GM19043 (cell line): ENCODE results near the gene IBTK.
"Not testable (repeated sequence)": the region's sequence is repeated elsewhere in the genome, so short reads cannot be mapped to it uniquely, and the experiment has no call there.

Source experiments
- ATAC-seq: cut with Tn5 transposase; IDR thresholded peaks from one replicate; pipeline ENCODE4 v1.9.1; 2021; ENCODE audit warnings: low read depth; ENCODE audit not compliant: unreplicated experiment

The IBTK gene

DNA sequence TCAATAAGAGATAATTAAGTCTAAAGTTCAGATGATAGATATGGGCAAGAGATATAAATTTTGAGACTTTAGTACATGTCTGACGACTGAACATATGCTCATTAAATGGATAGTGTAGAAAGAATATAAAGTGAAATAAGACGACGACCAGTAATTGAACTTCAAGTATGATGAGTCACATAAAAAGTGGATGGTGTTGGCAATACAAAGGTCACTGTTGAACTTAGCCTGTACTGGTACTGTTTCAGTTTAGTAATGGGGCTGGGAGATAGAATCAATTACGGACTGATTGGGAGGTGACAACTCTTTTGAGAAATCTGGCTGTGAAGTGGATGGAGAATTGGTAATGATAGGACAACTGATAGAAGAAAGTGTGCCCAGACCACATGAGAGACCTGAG lies 68.1 kb downstream of the IBTK start:
- no peak for ATAC-seq

DNA sequence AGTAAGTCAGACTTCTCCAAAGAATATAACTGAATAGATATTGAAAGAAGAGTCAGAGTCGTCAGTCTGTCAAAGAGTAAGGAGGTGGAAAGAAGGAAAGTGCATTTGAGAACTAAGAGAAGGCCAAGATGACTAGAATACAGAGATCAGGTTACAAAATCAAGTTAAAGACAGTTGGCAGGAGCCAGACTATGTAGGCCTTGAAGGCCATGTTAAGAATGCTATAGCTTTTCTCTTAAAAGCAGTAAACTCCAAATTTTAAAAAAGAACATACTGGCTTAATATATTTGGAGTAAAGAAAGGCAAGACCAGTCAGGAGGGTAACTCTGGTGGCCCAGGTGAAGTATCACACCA lies 68.8 kb downstream of the IBTK start:
- ATAC-seq = no peak

DNA sequence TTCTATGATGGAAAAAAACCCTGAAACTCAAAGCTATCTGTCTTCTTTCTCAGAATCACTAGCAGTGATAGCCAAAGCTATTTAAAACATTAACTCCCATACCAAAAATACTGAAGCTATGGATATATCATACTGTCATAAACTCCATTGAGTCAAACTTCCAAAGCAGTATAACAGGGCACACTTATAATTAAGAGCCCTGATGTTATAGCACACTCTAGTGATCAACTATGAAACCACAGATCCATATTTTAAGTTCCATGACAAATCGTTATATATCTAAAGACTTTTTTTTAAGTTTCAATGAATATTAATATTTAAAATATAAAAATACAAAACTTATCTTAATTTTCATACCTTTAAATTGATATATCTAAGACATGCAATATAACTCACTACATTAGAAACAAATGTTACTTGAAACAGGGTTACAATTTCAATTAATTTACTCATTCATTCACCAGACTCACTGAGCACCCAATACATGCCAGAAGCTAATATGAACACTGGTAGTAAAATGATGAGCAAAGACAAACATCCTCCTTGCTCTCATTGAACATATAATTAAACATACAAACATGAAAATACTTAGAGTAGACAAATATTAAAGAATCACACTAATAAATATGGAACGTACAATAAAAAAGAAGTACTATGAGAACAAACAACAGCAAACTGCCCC lies 69.3 kb downstream of the IBTK start:
- no peak for ATAC-seq

DNA sequence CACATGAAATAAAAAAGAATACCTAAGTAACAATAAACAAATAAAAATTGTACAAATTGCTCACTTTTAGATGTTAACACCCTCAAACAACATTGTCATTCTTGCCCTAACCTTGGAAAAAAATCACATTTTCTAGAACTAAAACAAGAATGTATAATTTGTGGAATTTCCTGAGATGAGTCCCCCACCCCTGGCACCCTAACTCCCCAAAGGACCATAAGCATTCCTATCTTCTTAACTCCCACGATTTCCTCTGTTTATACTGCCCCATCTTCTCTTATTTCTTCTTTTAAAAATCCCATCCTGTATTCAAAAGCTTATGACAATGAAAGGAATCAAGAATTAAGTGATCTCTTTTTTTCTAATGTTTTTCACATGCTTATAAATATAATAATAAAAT lies 70.9 kb downstream of the IBTK start:
- ATAC-seq = no peak

DNA sequence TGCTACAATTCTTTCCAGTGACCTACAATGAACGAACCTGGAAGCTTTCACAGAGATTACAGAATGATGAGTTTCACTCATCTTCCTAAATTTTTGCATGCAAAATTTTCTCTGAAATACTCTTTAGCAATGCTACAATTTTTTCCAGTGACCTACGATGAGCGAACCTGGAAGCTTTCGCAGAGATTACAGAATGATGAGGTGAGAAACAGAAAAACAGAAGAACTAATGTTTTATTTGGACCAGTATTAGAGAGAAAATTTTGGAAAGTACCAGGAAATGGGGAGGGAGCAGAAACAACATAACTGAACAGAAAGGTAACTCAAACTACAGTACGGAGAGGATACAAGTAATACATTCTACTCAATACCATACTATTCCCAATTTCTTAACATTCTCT lies 75.0 kb downstream of the IBTK start:
- ATAC-seq = no peak

DNA sequence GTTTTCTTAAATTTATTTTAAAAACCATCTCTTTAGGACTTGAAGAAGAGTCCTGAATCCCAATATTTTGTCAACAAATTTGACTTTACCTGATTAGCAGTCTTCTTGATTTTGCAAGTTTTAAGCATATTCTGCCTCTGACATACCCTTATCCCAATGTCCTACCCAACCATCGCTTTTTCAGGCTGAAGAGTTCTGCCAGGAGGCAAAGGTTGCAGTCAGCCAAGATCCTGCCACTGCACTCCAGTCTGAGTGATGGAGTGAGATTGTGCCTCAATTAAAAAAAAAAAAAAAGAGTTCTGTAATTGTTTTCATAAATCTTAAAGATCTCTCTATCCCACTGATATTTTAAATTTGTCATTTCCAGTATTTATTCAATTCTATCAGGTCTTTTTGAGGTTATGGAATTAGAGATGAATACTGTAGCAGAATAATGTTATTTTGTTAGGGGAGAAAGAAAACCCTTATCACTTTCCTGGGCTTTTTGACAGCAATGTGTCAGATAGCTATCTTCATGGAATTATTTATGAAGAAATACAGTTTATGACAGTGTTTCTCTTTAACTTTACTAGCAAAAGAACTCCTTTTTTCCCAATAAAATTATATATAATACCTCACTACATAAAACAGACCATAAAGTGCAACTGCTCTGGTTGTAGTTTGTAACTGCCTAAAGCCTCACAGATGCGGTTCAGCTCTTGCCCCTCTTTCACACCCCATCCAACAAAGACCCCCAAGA lies 78.2 kb downstream of the IBTK start:
- no peak for ATAC-seq

DNA sequence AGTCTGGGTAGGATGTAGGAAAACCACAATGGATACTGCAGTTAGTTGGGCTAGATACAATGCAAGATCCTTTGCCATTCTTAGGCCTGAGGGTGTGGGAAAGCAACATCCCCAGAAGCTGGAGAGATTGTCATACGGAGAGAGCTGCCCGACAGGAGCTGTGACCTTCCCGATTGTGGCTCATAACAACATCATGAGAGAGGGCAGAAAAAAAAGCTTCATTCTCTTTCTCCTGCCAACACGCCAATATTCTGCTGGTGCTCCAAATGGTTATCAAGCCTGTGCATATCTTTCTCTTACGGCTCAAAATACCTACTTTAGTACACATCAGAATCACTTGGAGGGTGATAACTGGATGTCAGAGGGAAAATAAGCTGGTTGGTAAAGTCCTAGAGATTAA lies 81.1 kb downstream of the IBTK start:
- ATAC-seq = no peak

DNA sequence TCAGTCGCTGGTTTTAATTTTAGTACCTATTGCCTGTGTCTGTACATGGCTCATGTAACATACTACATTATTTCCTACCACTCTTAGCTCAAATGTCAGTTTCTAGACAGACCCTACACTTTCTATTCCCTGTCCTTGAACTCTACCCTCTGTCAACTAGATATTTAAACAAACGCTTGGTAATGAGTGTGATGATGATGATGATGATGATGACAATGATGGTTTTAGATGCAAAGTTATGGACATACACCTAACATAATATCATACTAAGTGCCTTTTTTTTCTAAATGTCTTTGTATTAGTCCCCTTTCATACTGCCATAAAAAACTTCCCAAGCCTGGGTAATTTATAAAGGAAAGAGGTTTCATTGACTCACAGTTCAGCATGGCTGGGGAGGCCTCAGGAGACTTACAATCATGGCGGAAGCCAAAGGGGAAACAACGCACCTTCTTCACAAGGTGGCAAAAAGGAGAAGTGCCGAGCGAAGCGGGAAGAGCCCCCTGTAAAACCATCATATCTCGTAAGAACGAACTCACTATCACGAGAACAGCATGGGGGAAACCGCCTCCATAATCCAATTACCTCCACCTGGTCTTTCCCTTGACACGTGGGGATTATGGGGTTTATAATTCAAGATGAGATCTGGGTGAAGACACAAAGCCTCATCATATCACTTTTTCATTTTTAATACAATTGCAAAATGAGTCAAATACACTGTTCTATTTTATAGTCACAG lies 87.1 kb downstream of the IBTK start:
- ATAC-seq = no peak

DNA sequence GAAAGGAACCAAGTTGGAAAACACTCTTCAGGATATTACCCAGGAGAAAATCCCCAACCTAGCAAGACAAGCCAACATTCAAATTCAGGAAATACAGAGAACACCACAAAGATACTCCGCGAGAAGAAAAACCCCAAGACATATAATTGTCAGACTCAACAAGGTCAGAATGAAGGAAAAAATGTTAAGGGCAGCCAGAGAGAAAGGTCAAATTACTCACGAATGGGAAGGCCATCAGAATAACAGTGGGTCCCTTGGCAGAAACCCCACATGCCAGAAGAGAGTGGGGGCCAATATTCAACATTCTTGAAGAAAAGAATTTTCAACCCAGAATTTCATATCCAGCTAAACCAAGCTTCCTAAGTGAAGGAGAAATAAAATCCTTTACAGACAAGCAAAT lies 94.8 kb downstream of the IBTK start:
- not testable (repeated sequence) for ATAC-seq

DNA sequence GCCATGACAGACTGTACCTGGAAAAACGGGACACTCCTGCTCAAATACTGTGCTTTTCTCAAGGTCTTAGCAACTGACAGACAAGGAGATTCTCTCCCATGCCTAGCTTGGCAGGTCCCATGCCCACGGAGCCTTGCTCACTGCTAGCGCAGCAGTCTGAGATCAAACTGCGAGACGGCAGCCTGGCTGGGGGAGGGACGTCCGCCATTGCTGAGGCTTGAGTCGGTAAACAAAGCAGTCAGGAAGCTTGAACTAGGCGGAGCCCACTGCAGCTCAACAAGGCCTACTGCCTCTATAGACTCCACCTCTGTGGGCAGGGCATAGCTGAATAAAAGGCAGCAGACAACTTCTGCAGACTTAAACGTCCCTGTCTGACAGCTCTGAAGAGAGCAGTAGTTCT lies 96.4 kb downstream of the IBTK start:
- ATAC-seq = not testable (repeated sequence)

DNA sequence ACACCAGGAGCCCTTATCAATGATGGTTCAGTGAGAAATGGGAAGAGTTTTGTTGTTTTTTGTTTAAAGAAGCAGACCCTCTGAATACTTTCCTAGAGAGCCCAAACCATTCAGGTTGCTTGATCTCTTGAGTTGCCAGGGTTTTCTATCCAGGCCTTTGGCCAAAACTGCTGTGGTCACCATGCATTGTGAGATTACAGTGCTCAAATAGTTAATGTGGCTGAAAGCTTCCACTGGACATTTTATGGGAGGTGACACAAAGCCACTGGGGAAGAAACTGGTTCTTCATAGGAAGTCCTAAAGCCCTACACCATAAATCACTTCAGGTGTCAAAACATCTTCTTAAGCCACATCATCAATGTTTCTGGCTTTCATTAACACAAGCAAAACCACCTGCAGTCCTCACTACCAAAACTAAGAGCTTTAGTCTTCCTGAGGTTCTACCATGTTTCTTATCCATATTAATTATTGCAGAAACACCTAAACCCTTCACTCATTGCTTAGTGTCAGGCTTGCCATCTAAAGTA lies 101.6 kb downstream of the IBTK start:
- ATAC-seq = no peak

DNA sequence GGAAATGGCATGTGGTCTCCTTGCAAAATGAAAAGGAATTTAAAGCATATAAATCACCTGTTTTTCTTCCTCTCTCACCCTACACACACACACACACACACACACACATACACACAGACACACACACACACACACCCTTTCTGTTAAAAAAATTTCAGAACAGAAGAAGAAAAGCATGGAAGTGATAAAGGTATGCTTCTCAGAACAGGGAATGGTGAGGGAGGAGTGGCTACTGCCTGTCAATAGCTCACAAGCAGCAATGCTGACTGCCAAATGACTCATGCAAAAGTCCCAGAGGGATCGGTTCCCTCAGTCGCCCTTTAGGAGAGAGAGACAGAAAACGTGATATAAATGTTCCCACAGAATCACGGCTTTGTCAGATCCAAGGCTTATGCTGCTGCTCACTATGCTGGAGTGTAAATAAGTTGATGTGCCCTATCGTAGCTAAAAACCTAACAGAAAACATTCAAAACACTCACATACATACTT lies 102.6 kb downstream of the IBTK start:
- no peak for ATAC-seq

DNA sequence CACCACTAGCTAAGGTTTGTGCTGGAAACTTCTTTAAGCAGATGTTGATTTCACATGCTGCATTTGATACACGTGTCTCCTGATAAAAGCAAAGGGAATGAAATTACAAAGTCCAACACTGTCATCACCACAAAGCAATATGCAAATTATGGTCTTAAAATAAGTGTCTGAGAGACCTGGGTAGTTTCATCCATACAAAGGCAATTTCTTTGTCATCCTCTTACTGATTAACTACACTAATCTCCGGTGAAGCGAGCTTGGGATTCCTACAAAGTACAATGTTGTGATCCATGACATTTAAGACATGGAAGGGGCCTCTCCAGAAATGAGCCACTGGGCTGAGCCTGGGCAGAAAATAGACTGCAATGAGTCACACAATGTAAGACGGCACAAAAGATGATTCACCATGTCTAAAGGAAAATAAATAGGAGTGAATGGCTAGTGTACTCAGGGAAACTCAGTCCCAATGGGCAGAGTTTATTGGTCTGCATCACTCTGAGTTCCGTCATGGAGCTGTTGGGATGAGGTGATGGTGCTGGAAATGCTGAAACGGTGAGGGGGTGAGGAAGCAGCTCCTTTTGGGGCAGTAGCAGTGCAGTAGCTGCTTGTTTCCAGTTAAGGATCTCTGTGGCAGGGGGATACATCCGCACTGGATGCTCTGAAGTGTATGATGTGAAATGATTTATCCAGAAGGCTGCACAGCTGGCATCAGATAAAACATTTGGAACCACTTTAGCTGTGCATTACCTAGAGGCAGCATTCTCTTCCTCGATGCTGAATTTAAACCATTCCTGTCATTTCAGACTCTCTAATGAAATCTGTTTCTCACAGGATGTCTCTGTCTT lies 103.3 kb downstream of the IBTK start:
- peak; percentile 74 for ATAC-seq

DNA sequence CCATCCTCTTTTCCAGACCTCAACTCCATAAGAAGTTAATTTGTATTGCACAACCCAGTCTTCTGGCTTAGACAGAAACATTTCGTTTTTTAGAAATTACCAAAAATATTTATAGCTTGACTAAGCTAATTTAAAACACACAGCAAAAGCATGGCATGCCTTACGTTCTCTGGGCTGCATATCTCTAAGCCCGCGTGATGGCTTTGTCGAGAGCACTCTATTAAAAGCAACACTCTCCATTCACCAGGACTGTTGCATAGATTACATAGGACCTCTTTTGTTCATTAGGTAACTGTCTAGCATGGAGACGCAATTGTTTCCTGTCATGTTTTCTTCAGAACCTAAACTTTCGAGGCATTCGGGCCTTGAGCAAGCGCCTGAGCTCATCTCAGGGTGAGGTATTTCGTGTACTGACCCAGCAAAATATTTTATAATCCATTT lies 104.5 kb downstream of the IBTK start:
- no peak for ATAC-seq

DNA sequence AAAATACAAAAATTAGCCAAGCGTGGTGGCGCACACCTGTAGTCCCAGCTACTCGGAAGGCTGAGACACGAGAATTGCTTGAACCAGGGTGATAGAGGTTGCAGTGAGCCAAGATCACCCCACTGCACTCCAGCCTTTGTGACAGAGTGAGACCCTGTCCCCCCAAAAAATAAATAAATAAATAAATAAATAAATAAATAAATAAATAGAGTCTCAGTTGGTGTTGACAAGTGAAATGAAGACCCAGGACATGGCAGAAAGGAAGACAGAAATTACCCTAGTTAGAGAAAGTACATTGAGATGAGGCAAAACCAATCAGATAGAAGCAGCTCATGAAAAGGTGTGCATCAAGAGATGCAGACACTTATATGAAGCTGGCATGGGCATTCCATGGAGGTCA lies 105.0 kb downstream of the IBTK start:
- ATAC-seq = no peak

DNA sequence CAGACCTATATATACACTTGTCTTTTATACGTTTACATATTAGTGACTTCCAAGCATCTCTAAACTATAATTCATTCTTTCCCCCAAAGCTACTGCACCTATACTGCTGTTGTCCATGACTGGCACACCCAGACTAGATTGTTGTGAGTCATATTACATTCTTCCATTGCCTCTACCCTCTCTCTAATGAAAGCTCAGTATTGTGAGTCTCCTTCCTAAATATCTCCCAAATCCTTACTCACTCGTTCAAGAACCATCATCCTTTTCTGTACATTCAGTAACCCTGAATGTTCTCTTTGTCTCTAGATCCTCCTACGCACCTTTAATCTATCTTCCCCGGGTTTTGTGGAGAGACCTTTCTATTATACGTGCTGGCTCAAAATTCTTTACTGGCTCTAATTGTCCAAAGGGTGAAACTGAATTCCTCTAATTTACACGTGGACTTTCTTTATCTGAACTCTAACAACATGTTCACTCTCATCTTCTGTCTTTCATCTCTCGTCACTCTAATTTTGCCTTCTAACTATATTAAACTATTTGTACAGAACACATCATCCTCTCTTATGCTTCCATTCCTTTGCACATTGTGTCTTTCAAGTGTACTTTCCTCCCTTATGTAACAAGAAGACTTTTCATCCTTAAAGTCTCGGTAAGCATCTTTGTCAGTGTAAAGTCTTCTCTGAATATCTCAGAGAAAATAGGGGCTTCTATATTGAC lies 109.3 kb downstream of the IBTK start:
- ATAC-seq = no peak

DNA sequence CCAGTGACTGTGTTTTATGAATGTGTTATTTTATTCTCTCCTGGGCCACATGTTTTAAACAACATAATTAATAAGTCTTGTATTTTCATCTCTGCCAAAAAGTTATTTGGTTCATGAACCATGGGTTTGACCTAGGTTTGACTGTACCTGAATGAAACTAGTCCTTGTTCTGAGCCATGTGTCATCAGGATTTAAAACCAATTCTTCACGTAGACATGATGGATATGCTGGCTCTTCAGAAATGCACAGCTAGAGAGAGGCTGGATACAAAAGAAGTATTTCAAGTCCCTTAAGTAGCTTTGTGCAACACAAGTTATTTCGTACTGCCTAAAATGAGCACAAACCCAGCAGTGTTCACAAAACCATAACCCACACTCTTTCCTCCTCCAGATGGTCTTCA lies 116.1 kb downstream of the IBTK start:
- no peak for ATAC-seq

DNA sequence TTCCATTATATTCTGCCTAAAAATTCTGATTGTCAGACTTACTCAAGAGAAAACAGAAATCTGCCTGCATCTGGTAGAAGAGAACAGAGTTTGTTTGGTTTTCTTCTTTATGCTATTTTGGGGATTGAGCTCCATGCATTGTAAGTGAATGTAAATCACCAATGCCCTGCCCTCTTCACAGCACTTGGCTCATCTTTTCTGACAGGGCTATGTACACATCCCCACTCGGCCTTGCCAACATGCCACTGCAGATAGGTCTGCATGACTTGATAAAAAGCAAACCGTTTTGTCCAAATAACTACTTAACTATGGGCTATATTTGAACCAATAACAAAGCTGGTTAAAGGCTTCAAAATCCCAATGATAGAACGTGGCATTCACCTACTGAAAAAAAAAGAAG lies 117.7 kb downstream of the IBTK start:
- ATAC-seq = no peak

DNA sequence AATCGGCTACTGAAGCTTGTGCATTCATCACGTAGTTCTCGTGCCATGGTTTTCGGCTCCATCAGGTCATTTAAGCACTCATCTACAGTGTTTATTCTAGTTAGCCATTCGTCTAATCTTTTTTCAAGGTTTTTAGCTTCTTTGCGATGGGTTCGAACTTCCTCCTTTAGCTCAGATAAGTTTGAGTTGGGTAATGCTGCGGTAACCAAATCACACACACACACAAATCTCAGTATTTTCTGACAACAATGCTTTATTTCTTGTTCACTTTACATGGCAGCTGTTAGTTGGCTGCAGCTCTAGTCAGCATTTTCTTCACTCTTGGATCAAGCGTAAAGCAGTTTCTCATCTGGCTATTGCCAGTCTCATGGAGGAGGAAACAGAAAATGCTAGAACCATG lies 118.6 kb downstream of the IBTK start:
- ATAC-seq = not testable (repeated sequence)

DNA sequence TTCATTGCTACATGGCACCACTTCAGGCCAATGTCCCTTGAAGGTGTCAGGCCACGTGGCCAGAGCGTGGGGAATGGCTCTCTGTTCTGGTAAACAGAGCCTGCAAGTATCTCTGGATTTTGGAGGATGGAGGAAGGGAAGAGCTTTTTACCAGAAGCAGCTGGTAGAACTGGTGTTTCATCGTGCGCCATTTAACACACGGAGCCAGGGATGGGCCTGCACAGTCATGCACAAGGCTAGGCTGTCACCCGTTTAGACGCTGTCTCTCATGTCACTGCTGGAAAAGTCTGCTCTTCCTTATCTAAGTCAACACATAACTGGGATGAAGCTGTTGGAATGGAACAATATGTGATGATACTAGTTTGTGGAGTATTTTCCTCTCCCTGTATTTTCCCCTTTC lies 123.9 kb downstream of the IBTK start:
- ATAC-seq = no peak
